ENCODE data around the gene HNRNPA1L2. TPM values are rescaled to one million over a fixed set of nuclear protein-coding genes. Genes with fewer than 3 reads are reported as not detected.
"Not testable (repeated sequence)": the region's sequence is repeated elsewhere in the genome, so short reads cannot be mapped to it uniquely, and the experiment has no call there.

Gene HNRNPA1L2
- total RNA-seq, result 2.2 and 2.7 TPM in 2 replicates

DNA sequence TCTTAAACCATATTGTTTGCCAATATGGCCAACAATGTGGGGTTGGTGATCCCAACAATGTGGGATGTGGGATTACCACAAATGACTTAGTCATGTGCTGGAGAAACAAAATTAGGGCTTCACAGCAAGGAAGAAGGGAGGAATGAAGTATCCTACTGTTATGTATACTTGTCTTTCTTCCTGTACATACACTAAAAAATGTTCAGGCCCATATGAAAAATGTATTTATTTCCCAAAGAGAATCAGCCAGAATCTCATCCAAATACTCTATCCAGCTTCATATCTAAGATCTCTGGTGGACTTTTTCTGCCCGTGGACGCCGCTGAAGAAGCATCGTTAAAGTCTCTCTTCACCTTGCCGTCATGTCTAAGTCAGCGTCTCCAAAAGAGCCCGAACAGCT, at the start of gene HNRNPA1L2:
Gene HNRNPA1L2 (plus strand): TSS at position 301 of the 400 bp plus-strand sequence. CDS start 62 bp downstream, at position 363.
- no peak for DNase-seq (ENCODE audit: low read depth in 2 of 2)

DNA sequence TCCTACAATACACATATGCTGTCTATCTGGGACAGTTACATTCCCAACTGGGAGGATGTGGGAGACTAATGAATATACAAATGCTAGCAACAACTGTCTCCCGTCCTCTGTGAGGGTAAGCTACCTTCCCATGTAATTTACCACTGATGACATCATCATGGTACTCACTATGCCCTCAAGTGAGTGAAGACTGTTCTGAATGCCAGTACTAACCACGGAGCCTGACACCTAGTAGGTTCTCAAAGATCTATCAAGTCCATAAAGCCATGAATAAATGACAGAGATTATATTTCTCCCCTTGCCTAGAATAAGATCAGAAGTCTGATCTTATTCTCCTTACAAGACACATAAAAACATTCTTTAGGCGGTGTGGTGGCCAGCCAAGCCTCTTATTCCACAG, 49.1 kb upstream of the HNRNPA1L2 start:
- not testable (repeated sequence) for DNase-seq (ENCODE audit: low read depth in 2 of 2)

DNA sequence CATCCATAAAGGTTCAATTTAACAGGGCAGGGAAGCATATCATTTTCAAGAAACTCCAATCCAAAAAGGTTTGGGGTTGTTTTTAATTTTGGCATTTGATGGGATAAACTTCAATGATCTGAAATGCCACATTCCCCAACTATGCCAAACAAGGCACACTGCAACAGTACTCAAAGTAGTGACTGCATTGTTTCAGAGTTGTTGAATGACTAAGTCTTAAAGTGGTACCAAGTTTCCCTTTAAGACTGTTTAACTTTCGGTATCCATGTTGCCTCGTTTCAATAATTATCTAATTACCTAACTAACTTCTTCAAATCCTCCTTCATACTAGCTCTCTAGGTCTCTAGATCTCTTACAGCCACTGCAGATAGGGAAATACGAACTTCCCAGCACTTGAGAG, 48.4 kb upstream of the HNRNPA1L2 start:
- DNase-seq (ENCODE audit: low read depth in 2 of 2), result not testable (repeated sequence)

DNA sequence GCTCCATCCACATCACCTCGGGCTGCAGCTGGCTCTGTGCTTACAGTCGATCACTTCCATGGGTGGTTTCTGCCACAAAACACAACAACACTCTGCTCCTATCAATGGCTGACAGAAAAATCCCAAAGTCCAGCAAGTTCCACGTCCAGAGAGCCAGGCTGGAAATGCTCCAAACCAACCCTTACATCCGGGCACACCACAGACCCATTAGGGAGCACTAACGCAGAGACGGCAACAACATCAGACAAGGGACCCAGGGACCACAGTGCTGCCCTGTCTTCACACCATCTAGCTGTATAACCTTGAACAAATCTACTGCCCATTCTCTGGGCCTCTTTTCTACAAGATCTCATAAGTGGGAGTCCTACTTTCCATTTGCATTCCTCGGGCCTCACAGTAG, 47.9 kb upstream of the HNRNPA1L2 start:
- not testable (repeated sequence) for DNase-seq (ENCODE audit: low read depth in 2 of 2)

DNA sequence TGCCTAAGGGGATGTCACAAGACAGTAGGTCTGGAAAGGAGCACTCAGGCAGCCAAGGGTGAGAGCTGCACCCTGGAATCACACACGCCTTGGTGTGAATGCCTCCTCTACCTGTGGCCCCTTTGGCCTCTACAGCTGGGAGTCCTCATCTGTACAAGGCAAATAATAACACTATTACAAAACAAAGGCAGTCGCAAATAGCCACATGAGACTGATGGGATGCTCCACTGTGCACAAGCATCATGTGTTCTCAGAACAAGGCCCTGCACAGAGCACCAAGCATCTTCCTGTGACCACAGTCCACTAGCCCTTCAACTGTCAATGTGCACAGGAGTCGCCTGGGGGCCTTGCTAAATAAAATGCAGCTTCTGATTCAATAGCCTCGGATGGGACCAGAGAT, 44.6 kb upstream of the HNRNPA1L2 start:
- no peak for DNase-seq (ENCODE audit: low read depth in 2 of 2)

DNA sequence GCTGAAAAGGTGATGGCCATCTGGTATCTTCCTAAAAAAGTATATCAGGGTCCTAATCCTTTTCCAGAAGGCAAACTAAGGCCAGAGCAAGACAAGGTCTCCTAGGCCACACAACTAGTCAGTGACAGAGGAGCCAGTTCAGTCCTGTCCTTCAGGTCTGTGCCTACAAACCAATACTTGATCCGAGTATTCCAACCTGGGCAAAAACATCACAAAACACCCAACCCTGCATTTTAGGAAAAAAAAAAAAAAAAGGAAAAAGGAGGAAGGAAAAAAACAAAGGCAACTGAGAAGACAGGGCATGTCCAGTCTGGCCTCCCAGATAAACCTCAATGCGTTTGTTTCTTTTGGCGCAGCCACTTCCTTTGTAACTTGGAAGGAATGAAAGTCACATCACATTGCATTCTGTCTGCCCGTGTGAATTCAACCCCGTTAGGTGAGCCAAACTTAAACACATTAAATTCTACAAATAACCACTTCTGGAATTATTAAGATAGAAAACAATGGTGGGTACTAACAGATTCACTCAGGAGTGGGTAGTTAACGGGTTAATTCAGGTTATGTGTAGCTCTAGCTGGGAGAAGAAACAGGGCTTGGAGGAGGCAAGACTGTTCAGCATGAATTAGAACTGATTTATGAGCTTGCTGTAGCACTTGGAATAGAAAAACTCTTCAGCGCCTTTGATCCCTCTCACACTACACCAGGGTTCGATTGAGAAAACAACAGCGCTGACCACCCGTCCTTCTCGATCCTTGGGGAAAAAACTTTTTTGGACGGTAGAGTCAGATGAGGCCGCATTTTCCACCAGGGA, 43.0 kb upstream of the HNRNPA1L2 start:
- DNase-seq (ENCODE audit: low read depth in 2 of 2), result peak; percentile 64 to 91

DNA sequence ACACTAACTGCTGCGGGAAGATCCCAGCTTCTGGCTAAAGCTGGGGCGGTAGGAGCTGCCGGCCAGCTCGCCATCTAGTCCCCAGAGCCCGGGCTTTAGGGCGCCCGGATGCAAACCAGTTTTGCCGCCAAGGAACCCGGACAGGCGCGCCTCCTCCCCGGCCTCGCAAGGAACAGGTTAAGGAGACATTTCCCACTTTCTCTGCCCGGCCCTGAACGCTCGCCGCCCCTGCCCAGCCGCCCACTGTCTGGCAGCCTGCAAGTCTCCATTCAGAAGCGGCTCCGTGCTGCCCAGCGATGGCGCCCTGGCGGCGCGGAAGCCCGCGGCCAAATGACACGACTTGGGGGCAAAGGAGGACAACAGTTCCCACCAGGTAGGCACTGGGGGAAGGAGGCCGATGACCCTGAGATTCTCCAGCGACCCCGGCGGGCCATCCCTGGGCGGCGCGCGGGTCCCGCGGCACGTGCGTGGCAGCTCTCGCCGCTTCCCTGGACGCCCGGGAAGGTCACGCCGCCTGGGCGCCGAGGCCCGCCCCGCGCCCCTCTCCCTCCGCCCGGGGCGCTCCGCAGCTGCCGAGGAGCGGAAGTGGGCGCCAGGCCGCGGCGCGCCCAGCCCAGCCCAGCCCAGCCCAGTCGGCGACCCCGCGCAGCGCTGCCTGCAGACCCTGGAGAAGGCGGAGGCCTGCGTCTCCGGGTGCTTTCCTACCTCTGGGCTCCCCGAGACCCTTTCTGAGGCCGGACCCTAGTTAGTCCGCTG, 42.2 kb upstream of the HNRNPA1L2 start:
- DNase-seq (ENCODE audit: low read depth in 2 of 2), result peak in 1 of 2 donors; percentile 37

DNA sequence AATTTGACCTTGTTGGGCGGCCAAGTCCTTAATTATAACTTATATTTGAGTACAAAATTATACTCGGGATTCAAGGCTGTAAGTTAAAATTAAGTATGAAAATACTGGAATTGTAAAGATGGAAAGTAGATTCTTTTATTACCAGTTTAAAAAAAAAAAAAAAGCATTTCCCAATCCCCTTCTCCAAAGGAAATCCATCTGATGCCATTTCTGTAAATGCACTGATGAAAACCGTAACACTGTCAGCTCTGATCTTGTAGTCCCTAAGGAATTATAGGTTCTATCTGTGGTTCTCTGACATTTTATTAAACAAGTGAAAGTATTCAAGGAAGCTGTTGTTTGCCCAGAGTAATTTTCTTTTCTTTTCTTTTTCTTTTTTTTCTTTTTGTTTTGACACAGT, 41.6 kb upstream of the HNRNPA1L2 start:
- DNase-seq (ENCODE audit: low read depth in 2 of 2), result peak in 1 of 2 donors; percentile 17

DNA sequence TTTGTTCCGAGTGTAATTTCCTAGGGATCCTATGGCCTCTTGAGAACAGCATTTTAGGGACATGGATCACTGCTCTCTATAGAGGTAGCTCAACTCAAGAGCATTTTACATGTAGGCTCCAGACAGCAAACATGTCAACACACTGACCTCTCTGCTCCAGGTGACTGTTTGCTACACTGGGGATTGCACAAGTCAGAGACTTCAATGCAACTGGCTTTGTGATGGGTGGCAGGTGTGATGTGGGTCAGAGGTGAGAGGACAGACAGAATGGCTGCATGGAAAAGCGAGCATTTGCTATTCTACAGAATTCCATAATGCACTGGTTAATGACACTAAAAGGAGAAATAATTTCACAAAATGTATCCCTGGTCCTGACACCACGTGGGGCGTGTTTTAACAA, 38.9 kb upstream of the HNRNPA1L2 start:
- DNase-seq (ENCODE audit: low read depth in 2 of 2), result not testable (repeated sequence)

DNA sequence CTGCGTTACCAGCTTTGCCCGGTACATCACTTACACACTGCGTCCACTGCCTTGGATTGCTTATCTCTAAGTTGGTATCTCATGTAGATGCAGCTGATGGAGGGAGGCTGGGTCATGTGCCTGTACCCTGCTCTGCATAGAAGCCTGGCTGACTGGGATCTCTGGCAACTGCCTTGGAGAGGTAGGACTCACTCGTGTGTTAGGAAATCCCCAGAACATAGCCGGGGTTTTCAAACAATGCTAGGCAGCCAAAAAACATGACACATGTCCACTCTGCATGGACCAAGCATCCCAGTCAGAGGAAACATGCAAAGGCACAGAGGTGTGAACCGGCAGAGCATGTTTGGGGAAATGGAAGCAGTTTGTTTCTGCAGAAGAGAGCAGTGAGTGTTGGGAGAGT, 36.1 kb upstream of the HNRNPA1L2 start:
- DNase-seq (ENCODE audit: low read depth in 2 of 2), result peak in 1 of 2 donors; percentile 9

DNA sequence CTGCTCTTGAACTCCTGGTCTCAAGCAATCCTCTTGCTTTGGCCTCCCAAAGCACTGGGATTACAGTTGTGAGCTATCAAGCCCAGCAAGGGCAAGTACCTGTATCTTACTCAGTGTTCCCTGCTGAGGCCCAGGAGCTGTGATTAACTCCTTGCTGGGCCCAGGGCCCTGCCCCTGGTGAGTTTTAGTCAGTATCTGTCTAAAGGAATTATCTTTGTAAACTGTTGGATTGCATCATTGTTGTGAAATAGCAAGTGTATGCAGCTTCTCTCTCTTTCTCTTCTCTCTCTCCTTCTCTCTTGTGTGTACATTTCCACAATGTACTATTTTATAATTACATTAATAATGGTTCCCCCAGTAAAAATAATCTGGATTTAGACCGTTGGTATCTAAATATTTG, 35.4 kb upstream of the HNRNPA1L2 start:
- DNase-seq (ENCODE audit: low read depth in 2 of 2), result not testable (repeated sequence)

DNA sequence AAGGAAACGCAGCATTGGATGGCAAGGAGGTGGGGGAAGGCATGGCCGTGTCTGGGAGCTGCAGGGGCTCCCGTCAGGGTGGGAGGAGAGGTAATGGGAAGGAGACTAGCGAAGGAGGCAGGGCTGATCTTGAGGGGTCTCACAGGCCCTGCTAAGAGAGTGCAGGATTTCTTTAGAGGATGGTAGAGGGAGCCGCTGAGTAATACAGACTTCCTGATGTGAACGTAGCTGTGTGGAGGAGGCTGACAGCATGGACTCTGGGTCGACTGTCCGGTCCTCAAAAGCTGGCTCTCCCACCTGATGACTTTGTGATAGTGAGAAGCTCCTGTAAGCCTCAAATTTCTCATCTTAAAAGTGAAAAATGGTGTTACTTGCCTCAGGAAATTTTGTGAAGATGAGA, 34.0 kb upstream of the HNRNPA1L2 start:
- peak in 1 of 2 donors; percentile 16 for DNase-seq (ENCODE audit: low read depth in 2 of 2)

DNA sequence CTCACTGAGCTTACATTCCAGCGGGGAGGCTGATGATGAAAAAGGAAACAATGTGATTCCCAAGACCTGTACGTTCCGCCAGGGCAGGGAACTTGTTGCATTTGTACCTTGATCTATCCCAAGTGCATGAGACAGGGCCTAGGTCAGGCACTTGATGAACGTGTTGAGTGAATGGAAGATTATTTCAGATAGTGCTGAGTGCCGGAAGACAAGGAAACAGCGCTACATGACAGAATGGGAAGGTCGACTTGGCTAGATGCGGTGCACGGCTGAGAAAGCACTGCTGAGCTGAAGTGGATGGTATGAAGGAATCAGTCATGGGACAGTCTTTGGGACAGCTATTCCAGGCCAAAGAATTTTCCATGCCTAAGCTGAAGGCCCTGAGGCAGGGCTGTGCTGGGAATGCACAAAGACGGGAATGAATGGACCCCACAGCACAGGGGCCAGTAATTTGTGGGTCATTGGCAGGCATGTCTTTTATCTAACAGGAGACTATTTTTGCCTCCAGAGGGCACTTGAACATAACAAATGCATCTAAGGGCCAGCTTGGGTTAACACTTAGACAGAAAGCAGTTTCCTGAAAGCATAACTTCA, 33.1 kb upstream of the HNRNPA1L2 start:
- peak in 1 of 2 donors; percentile 68 for DNase-seq (ENCODE audit: low read depth in 2 of 2)

DNA sequence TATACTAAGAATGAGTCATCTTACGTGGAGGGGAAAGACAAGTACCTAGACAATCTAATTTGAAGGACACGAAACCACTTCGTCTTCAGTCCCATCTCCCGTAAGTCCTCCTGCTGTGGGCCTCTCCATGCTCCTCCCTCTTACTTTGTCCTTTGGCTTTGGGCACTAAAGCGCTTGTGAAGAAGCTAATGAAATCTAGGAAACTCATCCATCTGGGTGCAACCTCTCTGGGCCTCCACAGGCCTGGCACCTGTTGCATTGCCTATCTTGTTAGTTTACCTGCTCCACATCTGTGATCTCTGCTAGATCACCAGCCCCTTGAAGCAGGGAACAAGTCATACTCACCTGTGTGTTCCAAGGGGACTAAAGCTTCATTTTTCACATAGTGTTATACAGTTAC, 32.1 kb upstream of the HNRNPA1L2 start:
- not testable (repeated sequence) for DNase-seq (ENCODE audit: low read depth in 2 of 2)

DNA sequence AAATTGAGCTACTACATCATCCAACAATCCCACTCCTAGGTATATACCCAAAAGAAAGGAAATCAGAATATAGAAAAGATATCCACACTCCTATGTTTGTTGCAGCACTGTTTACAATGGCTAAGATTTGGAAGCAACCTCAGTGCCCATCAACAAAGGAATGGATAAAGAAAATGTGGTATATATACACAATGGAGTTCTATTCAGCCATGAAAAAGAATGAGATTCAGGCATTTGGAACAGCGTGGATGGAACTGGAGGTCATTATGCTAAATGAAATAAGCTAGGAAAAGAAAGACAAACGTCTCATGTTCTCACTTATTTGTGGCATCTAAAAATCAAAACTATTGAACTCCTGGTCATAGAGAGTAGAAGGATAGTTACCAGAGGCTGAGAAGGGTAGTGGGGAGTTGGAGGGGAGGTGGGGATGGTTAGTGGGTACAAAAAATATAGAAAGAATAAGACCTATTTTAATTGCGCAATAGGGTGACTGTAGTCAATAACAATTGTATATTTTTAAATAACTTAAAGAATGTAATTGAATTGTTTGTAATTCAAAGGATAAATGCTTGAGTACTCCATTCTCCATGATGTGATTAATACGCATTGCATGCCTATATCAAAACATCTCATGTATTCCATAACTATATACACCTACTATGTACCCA, 27.0 kb upstream of the HNRNPA1L2 start:
- no peak for DNase-seq (ENCODE audit: low read depth in 2 of 2)

DNA sequence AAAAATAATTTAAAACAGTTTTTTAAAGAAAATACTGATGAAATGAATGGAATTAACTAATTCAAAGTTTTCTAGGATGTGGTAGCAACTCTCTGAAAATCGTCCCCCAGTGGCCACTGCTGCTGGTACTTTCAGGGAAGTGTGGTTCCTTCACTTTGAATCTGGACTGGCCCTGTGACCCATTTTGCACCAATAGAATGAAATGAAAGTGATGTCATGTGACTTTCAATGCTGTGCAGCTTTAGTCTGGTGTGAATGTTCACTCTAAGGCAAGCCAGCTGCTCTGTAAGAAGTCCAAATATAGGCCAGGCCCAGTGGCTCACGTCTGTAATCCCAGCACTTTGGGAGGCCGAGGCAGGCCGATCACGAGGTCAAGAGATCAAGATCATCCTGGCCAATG, 26.4 kb upstream of the HNRNPA1L2 start:
- DNase-seq (ENCODE audit: low read depth in 2 of 2), result no peak

DNA sequence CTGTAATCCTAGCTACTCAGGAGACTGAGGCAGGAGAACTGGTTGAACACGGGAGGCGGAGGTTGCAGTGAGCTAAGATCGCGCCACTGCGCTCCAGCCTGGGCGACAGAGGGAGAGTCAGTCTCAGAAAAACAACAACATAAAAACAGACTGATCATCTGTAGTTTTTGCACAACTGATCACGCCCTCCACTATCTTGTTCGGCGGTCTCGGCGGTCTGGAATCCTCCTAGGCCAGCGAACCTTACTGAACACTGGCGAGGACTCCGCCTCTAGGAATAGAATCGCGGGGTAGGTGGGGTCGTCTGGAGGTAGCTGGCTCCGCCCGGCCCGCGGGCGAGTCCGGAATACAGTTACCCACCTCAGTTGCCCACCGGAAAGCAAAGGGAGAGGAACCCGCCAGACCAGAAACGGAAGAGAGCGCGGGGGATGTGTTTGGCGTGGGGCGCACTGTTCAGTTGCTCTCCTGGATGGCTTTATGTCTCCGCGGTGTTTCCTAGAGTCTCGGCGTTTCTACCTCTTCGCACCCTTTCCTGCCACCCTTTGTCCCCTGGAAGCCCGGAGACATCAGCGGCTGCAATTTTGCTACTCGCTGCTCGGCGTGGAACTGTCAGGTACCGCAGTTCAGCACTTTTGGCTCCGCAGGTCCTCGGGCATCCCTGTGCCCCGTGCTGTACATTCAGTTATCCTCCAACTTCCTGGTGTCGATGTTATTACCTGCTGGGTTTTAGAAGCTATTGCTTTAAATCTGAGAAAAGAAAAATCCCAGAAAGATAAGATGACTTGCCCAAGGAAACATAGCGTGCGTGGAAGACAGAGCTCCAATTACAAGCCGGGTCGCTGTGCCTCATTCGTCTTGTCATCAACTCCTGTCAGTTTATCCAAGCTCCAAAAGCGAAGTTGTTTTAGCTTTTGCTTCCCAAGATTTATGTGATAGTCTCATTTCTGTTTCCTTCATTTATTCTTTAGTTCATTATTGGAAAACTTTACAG, 24.9 kb upstream of the HNRNPA1L2 start:
- DNase-seq (ENCODE audit: low read depth in 2 of 2), result peak; percentile 59 to 64

DNA sequence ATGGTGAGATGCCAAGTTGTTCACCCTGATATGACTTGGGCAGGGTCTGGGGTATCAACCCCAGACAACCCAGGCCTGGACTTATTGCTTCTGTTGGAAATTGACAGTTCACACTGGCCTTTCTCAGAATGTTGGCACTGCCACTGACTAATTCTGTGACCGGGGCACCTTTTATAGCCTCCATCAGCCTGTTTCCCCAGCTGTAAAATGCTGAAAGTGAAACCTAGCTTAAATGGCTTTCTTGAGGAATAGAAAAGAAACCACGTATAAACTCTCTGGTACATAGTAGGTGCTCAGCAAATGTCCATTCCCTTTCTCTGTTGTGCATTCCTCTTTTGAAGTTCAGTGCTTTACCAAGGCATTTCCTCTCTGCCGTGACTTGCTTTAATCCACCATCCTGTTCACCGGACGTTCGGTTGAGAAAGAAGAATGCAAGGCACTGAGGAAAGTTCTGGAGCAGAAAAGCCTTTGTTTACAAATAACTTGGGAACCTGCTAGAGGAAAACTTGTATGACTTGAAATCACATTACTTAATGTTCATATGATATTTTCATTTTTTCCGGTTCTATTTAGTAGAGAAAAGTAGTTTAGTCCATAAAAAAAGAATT, 11.0 kb upstream of the HNRNPA1L2 start:
- peak in 1 of 2 donors; percentile 55 for DNase-seq (ENCODE audit: low read depth in 2 of 2)

DNA sequence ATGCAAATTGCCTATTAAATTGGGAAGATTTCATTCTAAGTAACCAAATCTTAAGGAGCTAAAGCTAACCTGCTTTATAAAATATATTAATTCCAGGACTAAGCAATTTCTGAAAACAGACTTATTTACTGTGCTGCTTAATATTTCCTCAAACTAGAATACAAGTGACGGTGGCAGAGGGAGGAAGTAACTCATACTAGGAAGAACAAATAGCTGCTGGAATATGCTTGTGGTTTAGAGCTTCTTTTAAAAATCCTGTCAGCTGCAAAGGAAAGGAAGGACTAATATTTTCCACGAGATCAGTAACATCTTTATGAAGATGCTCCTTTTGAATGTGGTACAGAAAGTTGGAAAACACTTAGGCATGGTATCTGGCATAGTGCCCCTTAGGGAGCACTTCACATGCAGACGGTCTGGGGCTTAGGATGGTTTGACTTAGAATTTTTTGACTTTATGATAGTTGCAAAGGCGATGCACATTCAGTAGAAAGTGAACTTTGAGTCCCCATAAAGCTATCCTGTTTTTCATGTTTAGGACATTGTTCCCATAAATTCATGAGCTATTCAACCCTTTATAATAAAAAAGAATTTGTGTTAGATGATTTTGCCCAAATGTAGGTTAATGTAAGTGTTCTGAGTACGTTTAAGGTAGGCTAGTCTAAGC, 3.4 kb upstream of the HNRNPA1L2 start:
- DNase-seq (ENCODE audit: low read depth in 2 of 2), result no peak
